ENCODE results near the gene OXGR1. TPM values are rescaled to one million over a fixed set of nuclear protein-coding genes. Genes with fewer than 3 reads are reported as not detected.
"Not testable (repeated sequence)": the region's sequence is repeated elsewhere in the genome, so short reads cannot be mapped to it uniquely, and the experiment has no call there.

OXGR1 gene
- not detected for total RNA-seq

DNA sequence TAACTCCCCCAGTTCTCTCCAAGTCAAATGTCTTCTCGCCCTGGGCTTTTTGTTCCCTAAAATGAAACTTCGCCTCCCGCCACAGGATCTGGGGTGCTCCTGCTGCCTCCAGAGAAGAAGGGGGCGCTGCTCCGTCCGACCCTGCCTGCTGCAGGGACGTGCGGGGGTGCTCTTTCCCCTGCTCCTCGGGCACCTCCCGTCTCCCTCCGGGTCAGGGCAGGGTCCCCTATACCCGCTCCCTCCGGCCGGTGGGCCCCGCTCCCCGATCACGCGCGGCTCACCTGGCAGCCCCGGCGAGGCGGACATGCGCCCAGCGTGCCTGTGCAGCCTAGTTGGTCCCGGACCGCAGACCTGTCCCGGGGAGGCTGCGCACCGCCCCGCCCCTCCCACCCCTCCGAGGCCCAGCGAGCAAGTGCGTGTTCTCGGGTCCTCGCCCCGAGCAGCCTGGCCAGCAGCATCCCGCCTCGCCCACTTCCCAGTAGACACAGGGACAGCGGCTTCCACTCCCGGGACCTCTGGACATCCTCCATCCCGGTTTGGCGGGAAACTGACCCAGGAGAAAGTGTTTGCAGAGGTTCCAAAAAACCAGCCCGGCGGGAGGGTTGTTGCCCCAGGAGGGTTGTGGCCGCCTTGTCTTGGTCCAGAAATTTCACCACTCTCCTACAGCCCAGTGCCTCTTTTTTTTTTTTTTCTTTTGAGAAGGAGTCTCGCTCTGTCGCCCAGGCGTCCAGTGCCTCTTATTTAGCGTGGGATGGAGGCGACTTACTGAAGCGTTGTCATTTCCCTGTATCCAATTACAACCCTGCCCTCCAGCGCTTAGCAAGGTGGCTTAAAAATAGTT lies at the start of gene OXGR1:
Gene OXGR1, minus strand, starts transcription at position 460 of the 841 bp plus-strand sequence. CDS start 6,717 bp downstream, outside the sequence.
- Mint-ChIP-seq H3K9me3 (peaks cover 5% of the 10 kb centered on the region), H3K36me3 (ENCODE audit: insufficient read depth) (no peaks in the 10 kb centered on the region), H3K27me3 (ENCODE audit: low read depth) (peaks cover 50% of the 10 kb centered on the region), H3K4me3 (peak within 1 kb of the TSS; percentile 27), H3K4me1 (ENCODE audit: low read depth) (peaks cover 2% of the 10 kb centered on the region)
- peak; percentile 7 to 25 for ATAC-seq
- DNase-seq = no peak

DNA sequence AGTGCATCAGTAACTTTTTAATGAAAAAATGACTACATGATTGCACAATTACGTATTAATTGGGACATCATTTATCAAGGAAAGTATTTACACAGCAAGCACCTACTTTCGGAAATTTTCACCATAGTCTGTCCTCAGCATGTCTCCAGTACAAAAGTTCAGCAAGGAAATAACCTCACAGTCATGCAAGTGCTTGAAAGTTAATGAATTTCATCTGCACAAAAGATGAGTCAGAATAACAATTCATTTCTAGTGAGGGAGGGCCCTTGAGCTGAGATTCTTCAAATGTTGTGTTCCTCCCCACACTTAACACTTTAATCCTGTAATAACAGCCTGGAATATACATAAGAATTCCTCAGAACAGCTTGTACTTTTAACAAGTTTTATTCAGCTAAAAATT lies 49.0 kb upstream of the OXGR1 start:
- Mint-ChIP-seq H3K27me3 (ENCODE audit: low read depth) (peaks cover 8% of the 10 kb centered on the region), H3K4me1 (ENCODE audit: low read depth) (no peaks in the 10 kb centered on the region), H3K36me3 (ENCODE audit: insufficient read depth) (no peaks in the 10 kb centered on the region), H3K4me3 (no peak overlapping the region), H3K9me3 (no peaks in the 10 kb centered on the region)
- ATAC-seq (no peak), DNase-seq (no peak)

DNA sequence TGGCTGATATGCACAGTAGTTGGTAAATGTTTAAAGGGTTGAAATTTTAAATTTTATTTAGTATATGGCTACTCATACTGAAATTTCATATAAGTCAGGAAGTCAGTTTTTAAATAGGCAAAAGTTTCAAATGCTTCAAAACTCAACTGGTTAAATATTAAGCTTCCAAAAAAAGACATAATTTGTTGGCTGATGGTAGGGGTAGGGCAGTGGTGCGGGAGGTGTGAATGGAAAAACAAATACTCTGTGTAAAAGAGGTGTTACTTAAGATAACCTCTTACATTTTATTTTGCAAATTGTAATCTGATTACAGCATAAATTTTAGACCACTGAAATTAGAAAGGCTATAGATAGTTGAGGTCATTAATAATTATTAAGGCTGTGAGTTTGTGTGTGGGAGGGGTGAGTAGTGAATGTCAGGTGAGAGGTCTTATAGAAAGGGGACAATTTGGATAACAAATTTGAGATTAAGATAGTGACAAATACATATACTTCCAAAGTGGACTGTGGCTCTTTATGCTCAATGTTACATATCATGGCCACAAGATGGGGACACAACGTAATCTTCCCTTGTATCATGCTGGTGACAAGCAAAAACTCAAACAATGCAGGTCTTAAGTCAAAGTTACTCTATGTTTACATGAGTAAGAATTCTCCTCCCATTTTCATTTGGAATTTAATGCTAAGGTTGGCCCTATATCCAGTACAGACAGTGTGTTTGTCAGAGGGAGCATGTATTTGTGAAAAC lies 36.6 kb upstream of the OXGR1 start:
- peaks cover 22% of the 10 kb centered on the region for H3K27me3 Mint-ChIP-seq (ENCODE audit: low read depth)
- H3K36me3 Mint-ChIP-seq (ENCODE audit: insufficient read depth) = no peaks in the 10 kb centered on the region
- no peak for ATAC-seq
- no peak overlapping the region for H3K4me3 Mint-ChIP-seq
- peaks cover 9% of the 10 kb centered on the region for H3K9me3 Mint-ChIP-seq
- no peak for DNase-seq
- no peaks in the 10 kb centered on the region for H3K4me1 Mint-ChIP-seq (ENCODE audit: low read depth)

DNA sequence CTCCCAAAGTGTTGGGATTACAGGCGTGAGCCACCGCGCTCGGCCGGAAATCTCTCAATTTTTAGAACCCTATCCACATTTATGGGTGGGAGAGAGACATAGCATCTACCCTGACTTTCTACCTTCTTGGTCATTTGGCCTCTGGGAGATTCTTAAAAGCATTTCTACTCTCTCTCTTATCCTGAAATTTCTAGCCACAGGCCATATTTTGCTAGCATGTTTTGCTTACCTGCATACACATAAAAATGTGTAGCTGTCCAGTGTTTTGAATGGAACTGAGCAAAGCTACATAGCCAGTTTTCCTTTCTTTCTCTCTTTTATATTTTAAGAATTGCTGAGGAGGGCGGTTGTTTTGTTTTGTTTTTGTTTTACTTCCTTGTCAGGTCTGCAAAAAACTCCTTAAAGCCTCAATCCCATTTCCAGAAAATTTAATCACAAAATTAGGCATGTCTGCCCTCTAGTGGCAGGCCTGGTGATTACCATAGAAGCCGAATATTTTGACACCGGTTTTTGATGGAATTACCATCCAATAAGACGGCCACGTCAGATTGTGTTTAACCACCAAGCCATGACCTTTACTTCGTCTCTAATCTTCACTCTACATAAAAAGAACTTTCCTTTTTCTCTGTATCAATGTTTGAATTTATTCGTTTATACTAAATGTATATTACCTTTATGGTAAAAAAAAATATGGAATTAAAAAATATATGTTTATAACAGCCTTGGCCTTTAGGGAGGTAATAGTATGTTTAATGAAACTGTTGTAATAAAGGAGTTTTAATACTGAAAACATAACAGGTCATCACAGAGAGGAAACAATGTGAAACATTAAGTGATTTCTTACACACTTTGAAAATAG lies 34.4 kb upstream of the OXGR1 start:
- Mint-ChIP-seq H3K4me1 (ENCODE audit: low read depth) (no peaks in the 10 kb centered on the region), H3K4me3 (no peak overlapping the region), H3K9me3 (no peaks in the 10 kb centered on the region), H3K27me3 (ENCODE audit: low read depth) (peaks cover 23% of the 10 kb centered on the region), H3K36me3 (ENCODE audit: insufficient read depth) (no peaks in the 10 kb centered on the region)
- peak; percentile 18 for DNase-seq
- ATAC-seq = no peak

DNA sequence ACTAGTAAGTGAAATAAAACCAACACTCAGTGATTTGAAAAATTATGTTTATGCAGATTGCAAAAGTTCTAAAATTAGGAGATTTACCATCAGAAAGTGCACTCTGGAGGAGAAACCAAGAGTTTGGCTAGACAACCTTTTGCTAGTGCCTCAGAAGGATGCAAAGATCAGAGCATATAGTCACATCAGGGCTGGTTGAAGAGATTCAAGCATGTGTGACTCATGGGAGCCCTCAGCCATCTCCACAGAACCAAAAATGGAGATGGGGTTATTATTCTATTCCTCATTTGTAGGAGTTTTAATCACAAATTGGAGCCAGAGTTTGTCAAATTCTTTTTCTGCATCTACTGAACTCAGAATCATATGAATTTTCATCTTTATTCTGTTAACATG lies 32.9 kb upstream of the OXGR1 start:
- ATAC-seq (no peak), DNase-seq (no peak)
- H3K9me3 Mint-ChIP-seq = no peaks in the 10 kb centered on the region
- no peaks in the 10 kb centered on the region for H3K36me3 Mint-ChIP-seq (ENCODE audit: insufficient read depth)
- H3K4me3 Mint-ChIP-seq = no peak overlapping the region
- peaks cover 36% of the 10 kb centered on the region for H3K27me3 Mint-ChIP-seq (ENCODE audit: low read depth)
- no peaks in the 10 kb centered on the region for H3K4me1 Mint-ChIP-seq (ENCODE audit: low read depth)

DNA sequence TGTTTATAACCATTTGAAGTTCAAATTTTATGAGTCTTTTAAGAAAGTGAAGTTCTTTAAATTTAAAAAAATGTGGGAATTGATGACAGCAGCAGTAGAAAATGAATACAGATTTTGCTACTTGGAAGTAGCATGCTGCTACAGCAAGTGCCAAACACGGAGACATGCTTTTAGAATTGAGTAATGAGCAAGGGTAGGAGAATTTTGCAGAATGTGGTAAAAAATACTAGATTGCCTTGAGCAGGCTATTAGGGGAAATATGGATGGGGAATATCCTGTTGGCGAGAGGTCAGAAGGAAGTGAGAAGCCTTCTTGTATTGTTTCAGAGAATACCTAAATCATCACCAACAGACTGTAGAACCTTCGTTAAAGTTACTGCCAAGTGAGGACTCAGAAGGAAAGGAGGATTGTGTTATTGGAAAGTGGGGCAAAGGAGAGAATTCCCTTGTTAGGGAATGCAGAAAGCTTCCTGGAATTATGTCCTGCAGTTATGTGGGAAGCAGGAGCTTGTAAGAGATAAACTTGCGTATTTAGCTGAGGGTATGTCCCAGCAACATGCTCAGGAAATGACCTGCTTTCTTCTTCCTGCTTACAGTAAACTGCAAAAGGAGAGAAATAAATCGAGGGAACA lies 32.4 kb upstream of the OXGR1 start:
- peaks cover 38% of the 10 kb centered on the region for H3K27me3 Mint-ChIP-seq (ENCODE audit: low read depth)
- no peak for DNase-seq
- ATAC-seq = no peak
- no peaks in the 10 kb centered on the region for H3K4me1 Mint-ChIP-seq (ENCODE audit: low read depth)
- no peak overlapping the region for H3K4me3 Mint-ChIP-seq
- H3K36me3 Mint-ChIP-seq (ENCODE audit: insufficient read depth) = no peaks in the 10 kb centered on the region
- H3K9me3 Mint-ChIP-seq = no peaks in the 10 kb centered on the region

DNA sequence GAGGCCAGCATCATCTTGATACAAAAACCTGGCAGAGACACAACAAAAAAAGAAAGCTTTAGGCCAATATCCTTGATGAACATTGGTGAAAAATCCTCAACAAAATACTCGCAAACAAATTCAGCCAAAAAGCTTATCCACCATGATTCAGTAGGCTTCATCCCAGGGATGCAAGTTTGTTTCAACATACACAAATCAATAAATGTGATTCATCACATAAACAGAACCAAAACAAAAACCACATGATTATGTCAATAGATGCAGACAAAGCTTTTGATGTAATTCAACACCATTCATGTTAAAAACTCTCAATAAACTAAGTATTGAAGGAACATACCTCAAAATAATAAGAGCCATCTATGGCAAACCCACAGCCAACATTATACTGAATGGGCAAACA lies 29.5 kb upstream of the OXGR1 start:
- not testable (repeated sequence) for H3K9me3 Mint-ChIP-seq; H3K4me1 Mint-ChIP-seq (ENCODE audit: low read depth)

DNA sequence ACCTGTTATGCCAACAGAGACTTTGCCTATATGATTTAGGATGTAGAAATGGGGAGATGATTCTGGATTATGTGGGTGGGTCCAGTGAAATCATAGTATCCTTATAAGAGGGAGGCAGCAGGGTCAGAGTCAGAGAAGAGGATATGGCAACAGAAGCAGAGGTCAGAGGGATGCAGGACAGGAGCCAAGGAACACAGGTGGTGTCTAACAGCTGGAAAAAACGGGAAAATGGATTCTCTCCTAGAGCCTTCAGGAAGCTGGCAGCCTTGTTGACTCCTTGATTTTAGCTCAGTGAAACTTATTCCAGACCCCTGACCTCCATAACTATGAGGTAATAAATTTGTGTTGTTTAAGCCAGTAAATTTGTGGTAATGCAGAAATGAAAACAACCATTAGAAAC lies 28.8 kb upstream of the OXGR1 start:
- peaks cover 37% of the 10 kb centered on the region for H3K27me3 Mint-ChIP-seq (ENCODE audit: low read depth)
- DNase-seq = no peak
- H3K4me3 Mint-ChIP-seq = no peak overlapping the region
- no peak for ATAC-seq
- H3K9me3 Mint-ChIP-seq = no peaks in the 10 kb centered on the region
- H3K36me3 Mint-ChIP-seq (ENCODE audit: insufficient read depth) = no peaks in the 10 kb centered on the region
- no peaks in the 10 kb centered on the region for H3K4me1 Mint-ChIP-seq (ENCODE audit: low read depth)

More for the DNA sequence above, 29.5 kb upstream of the OXGR1 start:
- H3K4me3 Mint-ChIP-seq; H3K36me3 Mint-ChIP-seq (ENCODE audit: insufficient read depth); ATAC-seq; DNase-seq: not testable (repeated sequence)
- peaks cover 38% of the 10 kb centered on the region for H3K27me3 Mint-ChIP-seq (ENCODE audit: low read depth)

DNA sequence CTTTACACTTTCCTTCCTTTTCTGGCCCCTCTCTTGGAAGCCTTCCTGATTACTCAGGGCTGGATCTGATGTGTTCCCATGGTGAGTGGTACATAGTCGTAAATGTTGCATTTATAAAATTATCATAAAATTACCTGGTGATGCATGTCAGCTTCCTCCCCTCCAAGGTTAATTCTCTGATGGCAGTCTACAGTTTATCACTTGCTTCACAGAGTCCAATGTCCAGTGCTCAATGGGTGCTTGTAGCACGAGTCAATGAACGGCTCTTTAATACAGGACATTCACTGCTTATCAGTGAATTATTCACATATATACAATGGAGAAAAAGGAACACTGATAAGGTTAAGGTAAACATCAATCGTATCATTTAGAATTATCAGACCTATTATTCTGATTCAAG lies 27.0 kb upstream of the OXGR1 start:
- H3K36me3 Mint-ChIP-seq (ENCODE audit: insufficient read depth) = no peaks in the 10 kb centered on the region
- DNase-seq (no peak), ATAC-seq (no peak)
- peaks cover 38% of the 10 kb centered on the region for H3K27me3 Mint-ChIP-seq (ENCODE audit: low read depth)
- no peak overlapping the region for H3K4me3 Mint-ChIP-seq
- H3K4me1 Mint-ChIP-seq (ENCODE audit: low read depth) = no peaks in the 10 kb centered on the region
- no peaks in the 10 kb centered on the region for H3K9me3 Mint-ChIP-seq

DNA sequence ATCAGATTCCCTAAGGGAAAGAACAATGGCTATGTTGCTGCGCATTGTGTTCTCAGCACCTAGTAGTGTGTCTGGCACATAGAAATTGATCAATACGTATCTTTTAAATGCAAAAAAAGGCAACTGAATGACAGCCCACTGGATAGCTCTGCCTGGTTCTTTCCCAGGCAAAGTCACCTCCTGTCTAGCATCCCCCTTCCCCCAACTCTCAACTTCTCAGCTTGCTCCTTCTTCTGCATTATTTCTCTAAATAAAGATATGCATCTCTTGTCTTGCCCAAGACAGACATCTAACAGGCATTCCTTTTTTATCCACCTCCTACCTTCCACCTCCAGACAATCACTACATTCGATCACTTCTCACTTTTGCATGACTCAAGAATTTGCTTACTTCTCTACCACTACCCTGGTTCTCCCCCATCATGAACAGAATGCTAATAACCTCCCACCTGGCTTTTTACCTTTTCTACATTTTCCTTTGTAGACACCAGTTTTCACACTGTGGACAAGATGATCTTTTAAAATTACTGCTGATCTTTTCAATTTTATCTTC lies 26.5 kb upstream of the OXGR1 start:
- H3K4me3 Mint-ChIP-seq = no peak overlapping the region
- no peaks in the 10 kb centered on the region for H3K9me3 Mint-ChIP-seq
- peaks cover 37% of the 10 kb centered on the region for H3K27me3 Mint-ChIP-seq (ENCODE audit: low read depth)
- peaks cover 3% of the 10 kb centered on the region for H3K4me1 Mint-ChIP-seq (ENCODE audit: low read depth)
- ATAC-seq (no peak), DNase-seq (no peak)
- no peaks in the 10 kb centered on the region for H3K36me3 Mint-ChIP-seq (ENCODE audit: insufficient read depth)

DNA sequence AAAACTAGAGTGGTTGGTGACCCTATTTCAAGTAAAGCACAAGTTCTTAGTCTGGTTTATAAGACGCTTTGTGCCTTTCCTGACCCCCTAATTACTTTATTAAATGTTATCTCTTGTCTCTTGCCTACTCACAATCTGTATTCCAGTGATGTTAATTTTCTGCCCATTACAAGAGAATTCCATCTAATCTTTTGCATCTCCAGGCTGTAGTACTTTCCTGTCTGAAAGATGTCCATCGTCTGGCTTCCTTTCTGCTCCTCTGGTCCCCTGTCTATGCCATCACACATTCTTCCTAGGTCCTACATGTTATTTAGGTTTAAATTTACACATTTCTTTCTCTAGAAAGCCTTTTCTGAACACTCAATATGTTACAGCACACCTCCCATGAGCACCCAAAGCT lies 25.9 kb upstream of the OXGR1 start:
- Mint-ChIP-seq H3K27me3 (ENCODE audit: low read depth) (peaks cover 40% of the 10 kb centered on the region), H3K9me3 (no peaks in the 10 kb centered on the region)

DNA sequence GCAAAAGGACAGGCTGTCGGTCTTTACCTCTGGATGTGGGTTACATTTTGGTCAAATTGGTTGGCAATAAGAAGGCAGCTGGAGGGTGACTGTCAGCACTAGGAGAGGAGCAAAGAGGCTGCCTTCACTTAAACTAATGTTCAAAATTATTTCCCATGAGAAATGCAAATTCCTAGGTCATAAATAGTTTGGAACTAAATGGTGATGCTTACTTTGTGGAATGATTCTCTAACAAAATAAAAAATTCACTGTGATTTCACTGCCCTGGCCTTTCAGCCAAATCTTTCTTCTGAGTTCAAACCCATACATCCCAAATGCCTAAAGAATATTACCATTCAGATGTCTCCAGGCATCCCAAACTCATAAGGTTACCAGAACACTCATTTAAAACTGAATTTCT lies 25.0 kb upstream of the OXGR1 start:
- ATAC-seq (no peak), DNase-seq (no peak)
- peaks cover 14% of the 10 kb centered on the region for H3K4me1 Mint-ChIP-seq (ENCODE audit: low read depth)
- no peaks in the 10 kb centered on the region for H3K36me3 Mint-ChIP-seq (ENCODE audit: insufficient read depth)
- H3K4me3 Mint-ChIP-seq = no peak overlapping the region
- peaks cover 3% of the 10 kb centered on the region for H3K9me3 Mint-ChIP-seq
- peaks cover 40% of the 10 kb centered on the region for H3K27me3 Mint-ChIP-seq (ENCODE audit: low read depth)

More for the DNA sequence above, 25.9 kb upstream of the OXGR1 start:
- no peak for DNase-seq
- H3K36me3 Mint-ChIP-seq (ENCODE audit: insufficient read depth) = no peaks in the 10 kb centered on the region
- no peak for ATAC-seq
- peaks cover 8% of the 10 kb centered on the region for H3K4me1 Mint-ChIP-seq (ENCODE audit: low read depth)
- no peak overlapping the region for H3K4me3 Mint-ChIP-seq

DNA sequence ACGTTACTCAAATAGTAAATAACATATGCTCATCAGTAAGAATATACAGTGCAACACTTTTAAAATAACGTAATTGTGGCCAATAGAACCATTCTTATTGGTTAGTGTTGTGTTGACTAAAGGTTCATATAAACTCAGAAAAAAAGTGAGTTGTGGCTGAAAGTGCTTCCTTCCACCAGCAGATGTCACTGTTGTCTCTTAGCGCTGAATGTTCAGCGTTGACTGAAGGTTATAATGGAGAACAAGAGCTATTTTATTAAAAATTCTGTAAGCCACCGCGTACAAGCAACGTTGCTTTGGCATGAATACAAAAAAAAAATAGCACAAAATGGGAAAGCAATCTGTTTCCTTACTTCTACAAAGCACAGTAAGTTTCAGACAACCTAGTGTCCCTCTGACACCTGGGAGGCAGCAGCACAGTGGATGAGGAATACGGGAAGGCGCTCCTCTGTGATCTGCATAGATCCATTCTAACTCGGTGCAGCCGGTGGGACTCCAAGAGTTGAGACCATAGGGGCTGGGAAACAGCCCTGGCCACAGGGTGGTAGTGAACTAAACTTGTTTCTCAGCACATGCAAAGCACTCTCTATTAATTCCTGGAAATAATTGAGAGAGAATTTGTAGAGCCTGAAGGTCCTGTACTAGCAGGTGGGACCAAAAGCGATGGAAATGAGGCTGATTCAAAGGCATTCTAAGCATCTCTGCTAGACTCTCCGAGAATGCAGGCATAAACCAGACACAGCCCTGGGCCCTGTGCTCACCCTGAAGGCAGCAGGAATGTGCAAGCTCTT lies 23.9 kb upstream of the OXGR1 start:
- peaks cover 14% of the 10 kb centered on the region for H3K4me1 Mint-ChIP-seq (ENCODE audit: low read depth)
- ATAC-seq = peak; percentile 46 to 52
- DNase-seq = peak; percentile 9
- peaks cover 43% of the 10 kb centered on the region for H3K27me3 Mint-ChIP-seq (ENCODE audit: low read depth)
- H3K9me3 Mint-ChIP-seq = peaks cover 4% of the 10 kb centered on the region
- H3K36me3 Mint-ChIP-seq (ENCODE audit: insufficient read depth) = no peaks in the 10 kb centered on the region
- no peak overlapping the region for H3K4me3 Mint-ChIP-seq

All from activated T-cell treated with anti-CD3 and anti-CD28 coated beads, Interleukin-2, amount 50 U/mL, for 4 hours (primary cell).